ENCODE data around the gene GFRA4.
"Not testable (repeated sequence)": the region's sequence is repeated elsewhere in the genome, so short reads cannot be mapped to it uniquely, and the experiment has no call there.

GFRA4 gene

GRCh38 chr20:3627476-3627875 lies 35.7 kb downstream of the GFRA4 start:
- TF ChIP-seq CTCF (IDR thresholded peaks at IDR 0.05; ENCODE audit: control insufficient read depth, insufficient read depth, low read depth, low read length, missing control alignments) = no peak
- DNase-seq (ENCODE audit: low read depth) = no peak
- no peak overlapping the region for H3K4me3 ChIP-seq (ENCODE audit: control insufficient read depth, low read depth, low read length)

- no peak for TF ChIP-seq CTCF (IDR thresholded peaks at IDR 0.05; ENCODE audit: control insufficient read depth, insufficient read depth, low read depth, low read length, missing control alignments)
- H3K4me3 ChIP-seq (ENCODE audit: control insufficient read depth, low read depth, low read length) = no peak overlapping the region
- DNase-seq (ENCODE audit: low read depth) = no peak
Measured at GRCh38 chr20:3622406-3622805, 40.8 kb downstream of the GFRA4 start.

GRCh38 chr20:3621111-3621510 lies 42.1 kb downstream of the GFRA4 start:
- no peak for DNase-seq (ENCODE audit: low read depth)
- H3K4me3 ChIP-seq (ENCODE audit: control insufficient read depth, low read depth, low read length) = no peak overlapping the region
- TF ChIP-seq CTCF (IDR thresholded peaks at IDR 0.05; ENCODE audit: control insufficient read depth, insufficient read depth, low read depth, low read length, missing control alignments) = no peak

GRCh38 chr20:3616250-3616649 lies 46.9 kb downstream of the GFRA4 start:
- no peak for DNase-seq (ENCODE audit: low read depth)
- no peak overlapping the region for H3K4me3 ChIP-seq (ENCODE audit: control insufficient read depth, low read depth, low read length)
- no peak for TF ChIP-seq CTCF (IDR thresholded peaks at IDR 0.05; ENCODE audit: control insufficient read depth, insufficient read depth, low read depth, low read length, missing control alignments)

- not testable (repeated sequence) for DNase-seq (ENCODE audit: low read depth); H3K4me3 ChIP-seq (ENCODE audit: control insufficient read depth, low read depth, low read length)
Measured at GRCh38 chr20:3615171-3615840, 47.9 kb downstream of the GFRA4 start.

- H3K4me3 ChIP-seq (ENCODE audit: control insufficient read depth, low read depth, low read length) = peak overlapping the region; percentile 27; the same call in 1 of the 2 replicates
- DNase-seq (ENCODE audit: low read depth) = no peak
- no peak for TF ChIP-seq CTCF (IDR thresholded peaks at IDR 0.05; ENCODE audit: control insufficient read depth, insufficient read depth, low read depth, low read length, missing control alignments)
Measured at GRCh38 chr20:3614466-3614865, 48.7 kb downstream of the GFRA4 start.

GRCh38 chr20:3613821-3614440 lies 49.3 kb downstream of the GFRA4 start:
- no peak for DNase-seq (ENCODE audit: low read depth)
- TF ChIP-seq CTCF (IDR thresholded peaks at IDR 0.05; ENCODE audit: control insufficient read depth, insufficient read depth, low read depth, low read length, missing control alignments) = no peak
- peak overlapping the region; percentile 27 for H3K4me3 ChIP-seq (ENCODE audit: control insufficient read depth, low read depth, low read length)

Data from AG09309 (cell line).